ENCODE results near the gene EEF1A2. TPM values are rescaled to one million over a fixed set of nuclear protein-coding genes. Genes with fewer than 3 reads are reported as not detected.

EEF1A2 gene
- 141 to 180 TPM (median 158 TPM) in 5 replicates for total RNA-seq (2022; extraction: Qiagen RNA extraction)

GRCh38 chr20:63498960-63499337 lies at the start of gene EEF1A2:
Gene EEF1A2 (minus strand): TSS chr20:63499083. CDS start chr20:63497763, 1,320 bp downstream.

GRCh38 chr20:63547725-63548480 lies 49.0 kb upstream of the EEF1A2 start, which contains the start of gene SRMS:
Gene SRMS (minus strand): TSS chr20:63547749. CDS start chr20:63547463, 286 bp downstream.

DNA sequence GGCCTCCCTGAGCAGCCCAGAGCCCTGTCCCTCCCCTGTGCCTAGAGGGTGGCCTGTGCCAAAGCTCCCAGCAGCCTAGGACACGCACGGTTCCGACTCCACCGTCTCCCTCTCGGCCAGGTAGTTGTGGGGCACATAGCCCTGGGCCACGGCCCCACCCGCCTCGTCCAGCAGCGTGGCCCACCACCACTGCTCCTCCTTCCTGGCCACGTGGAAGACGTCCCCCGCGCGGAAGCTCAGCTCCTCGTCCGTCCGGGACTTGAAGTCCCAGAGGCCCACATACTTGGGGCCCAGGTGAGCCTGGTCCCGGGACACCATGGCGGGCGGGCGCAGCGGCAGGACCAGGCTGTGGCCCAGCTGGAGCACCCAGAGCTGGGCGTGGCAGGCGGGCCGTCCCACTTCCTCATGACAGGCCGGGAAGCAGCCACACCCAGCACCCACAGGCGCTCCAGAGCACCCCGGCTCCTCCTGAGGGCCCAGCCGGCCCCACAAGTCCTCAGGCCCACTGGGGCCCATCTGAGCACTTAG lies 38.2 kb upstream of the EEF1A2 start, which contains the start of gene PTK6:
PTK6 (minus strand) TSS at position 380 of the 528 bp plus-strand sequence; CDS start at position 318, 62 bp downstream.

GRCh38 chr20:63520504-63520933 lies 21.6 kb upstream of the EEF1A2 start, which contains the start of gene PPDPF:
Gene PPDPF (plus strand): TSS chr20:63520765. CDS start chr20:63521309, 544 bp downstream.

GRCh38 chr20:63471981-63472831 lies 26.7 kb downstream of the EEF1A2 start, which contains the start of gene KCNQ2:
Gene KCNQ2 (minus strand): TSS chr20:63472655. CDS start chr20:63472463, 192 bp downstream.

Other genes starting within 250 kb of the EEF1A2 start
- 5.4 to 9.4 TPM (median 6.4 TPM) in 5 replicates for gene NKAIN4, start 244.6 kb downstream of the EEF1A2 start, total RNA-seq (2022; extraction: Qiagen RNA extraction)
- gene ARFGAP1, start 226.3 kb downstream of the EEF1A2 start, total RNA-seq (2022; extraction: Qiagen RNA extraction): 55.7 to 101 TPM (median 92.1 TPM) in 5 replicates
- gene COL20A1, start 205.9 kb downstream of the EEF1A2 start, total RNA-seq (2022; extraction: Qiagen RNA extraction): 0.57 to 1.6 TPM (median 1.1 TPM) in 5 replicates
- gene CHRNA4, start 137.7 kb downstream of the EEF1A2 start, total RNA-seq (2022; extraction: Qiagen RNA extraction): 0.09 to 0.84 TPM (median 0.33 TPM) in 5 replicates
- gene KCNQ2, start 26.4 kb downstream of the EEF1A2 start, total RNA-seq (2022; extraction: Qiagen RNA extraction): 0.40 to 0.89 TPM (median 0.81 TPM) in 5 replicates
- 273 to 372 TPM (median 330 TPM) in 5 replicates for gene PPDPF, start 21.7 kb upstream of the EEF1A2 start, total RNA-seq (2022; extraction: Qiagen RNA extraction)
- 2.2 to 3.5 TPM (median 3.2 TPM) in 5 replicates for gene PTK6, start 38.3 kb upstream of the EEF1A2 start, total RNA-seq (2022; extraction: Qiagen RNA extraction)
- gene SRMS, start 48.7 kb upstream of the EEF1A2 start, total RNA-seq (2022; extraction: Qiagen RNA extraction): not detected in 5 replicates
- gene FNDC11, start 55.1 kb upstream of the EEF1A2 start, total RNA-seq (2022; extraction: Qiagen RNA extraction): 0.13 to 0.38 TPM (median 0.17 TPM) in 5 replicates
- 7.3 to 13.1 TPM (median 9.4 TPM) in 5 replicates for gene HELZ2, start 75.2 kb upstream of the EEF1A2 start, total RNA-seq (2022; extraction: Qiagen RNA extraction)
- 8.5 to 11.7 TPM (median 10.5 TPM) in 5 replicates for gene GMEB2, start 128.0 kb upstream of the EEF1A2 start, total RNA-seq (2022; extraction: Qiagen RNA extraction)
- gene STMN3, start 154.3 kb upstream of the EEF1A2 start, total RNA-seq (2022; extraction: Qiagen RNA extraction): 6.6 to 12.3 TPM (median 10.5 TPM) in 5 replicates
- gene RTEL1, start 159.2 kb upstream of the EEF1A2 start, total RNA-seq (2022; extraction: Qiagen RNA extraction): 4.8 to 8.3 TPM (median 7.7 TPM) in 5 replicates
- gene TNFRSF6B, start 197.6 kb upstream of the EEF1A2 start, total RNA-seq (2022; extraction: Qiagen RNA extraction): 0.47 to 1.4 TPM (median 0.76 TPM) in 5 replicates
- 29.1 to 43.6 TPM (median 39.1 TPM) in 5 replicates for gene ARFRP1, start 208.9 kb upstream of the EEF1A2 start, total RNA-seq (2022; extraction: Qiagen RNA extraction)
- gene ZGPAT, start 209.0 kb upstream of the EEF1A2 start, total RNA-seq (2022; extraction: Qiagen RNA extraction): 22.2 to 32.0 TPM (median 28.6 TPM) in 5 replicates
- gene LIME1, start 237.6 kb upstream of the EEF1A2 start, total RNA-seq (2022; extraction: Qiagen RNA extraction): 4.0 to 12.2 TPM (median 10.7 TPM) in 5 replicates
- gene SLC2A4RG, start 240.7 kb upstream of the EEF1A2 start, total RNA-seq (2022; extraction: Qiagen RNA extraction): 57.2 to 111 TPM (median 97.3 TPM) in 5 replicates